A549 (cell line): ENCODE data around the gene GTPBP10.
"Not testable (repeated sequence)": the region's sequence is repeated elsewhere in the genome, so short reads cannot be mapped to it uniquely, and the experiment has no call there.

Experiments
- BCL3 ChIP-seq: fragments of >200 bp; sonication (Bioruptor Twin); formaldehyde crosslinking; IDR thresholded peaks from 3 replicates; pipeline ENCODE4 v1.6.1; 2016
- CEBPB ChIP-seq, 2 experiments: fragments of >200 bp in 1 of 2; sonication (Bioruptor Twin) in 1 of 2; formaldehyde crosslinking in 1 of 2; IDR thresholded peaks; 2 replicates each; pipeline ENCODE4 v1.6.1; 2012 to 2016
- CTCF ChIP-seq: fragments of >200 bp; sonication (Bioruptor Twin); formaldehyde crosslinking; IDR thresholded peaks from 3 replicates; pipeline ENCODE4 v1.5.1; 2016
- EP300 ChIP-seq, 2 experiments: fragments of >200 bp; sonication (Bioruptor Twin); formaldehyde crosslinking; IDR thresholded peaks; 2 replicates in 1 of 2; 3 replicates in 1 of 2; pipeline ENCODE4 v1.6.1; 2016 to 2017
- ESRRA ChIP-seq: fragments of 150-350 bp; IDR thresholded peaks from 2 replicates; pipeline ENCODE4 v1.6.1; 2014; ENCODE audit warnings: mild to moderate bottlenecking, low read length, borderline replicate concordance
- HDAC2 ChIP-seq: fragments of 200-600 bp; sonication (generic); IDR thresholded peaks from 2 replicates; pipeline ENCODE4 v1.6.1; 2016
- HMGXB4 ChIP-seq: fragments of 250-450 bp; sonication (Bioruptor Pico); IDR thresholded peaks from 2 replicates; pipeline ENCODE4 v1.5.0; 2021; ENCODE audit warnings: mild to moderate bottlenecking, moderate library complexity, borderline replicate concordance
- JUN ChIP-seq, 2 experiments: fragments of >200 bp; sonication (Bioruptor Twin); formaldehyde crosslinking; IDR thresholded peaks; 2 replicates in 1 of 2; 3 replicates in 1 of 2; pipeline ENCODE4 v1.6.1; 2016 to 2017
- ZFP36 ChIP-seq: fragments of 450-650 bp; IDR thresholded peaks from 2 replicates; pipeline ENCODE4 v1.6.1; 2014; ENCODE audit warnings: borderline replicate concordance; ENCODE audit not compliant: partially characterized antibody

- not testable (repeated sequence) for TF ChIP-seq CTCF; CEBPB (IDR thresholded peaks at IDR 0.05); ESRRA; JUN (IDR thresholded peaks at IDR 0.05); HDAC2; EP300 (IDR thresholded peaks at IDR 0.05); ZFP36; HMGXB4 (CRISPR knock-in tag); BCL3
Observed at GRCh38 chr7:90350032-90350431, 3.5 kb downstream of the GTPBP10 start.
